Inflammatory macrophage treated with lipopolysaccharide for 4 hours (primary cell): ENCODE measurements around the gene EPHA1.

ENCODE experiments used
- DNase-seq: peaks from one replicate; pipeline ENCODE4 v3.0.0-alpha.2; 2020

Gene EPHA1

DNA sequence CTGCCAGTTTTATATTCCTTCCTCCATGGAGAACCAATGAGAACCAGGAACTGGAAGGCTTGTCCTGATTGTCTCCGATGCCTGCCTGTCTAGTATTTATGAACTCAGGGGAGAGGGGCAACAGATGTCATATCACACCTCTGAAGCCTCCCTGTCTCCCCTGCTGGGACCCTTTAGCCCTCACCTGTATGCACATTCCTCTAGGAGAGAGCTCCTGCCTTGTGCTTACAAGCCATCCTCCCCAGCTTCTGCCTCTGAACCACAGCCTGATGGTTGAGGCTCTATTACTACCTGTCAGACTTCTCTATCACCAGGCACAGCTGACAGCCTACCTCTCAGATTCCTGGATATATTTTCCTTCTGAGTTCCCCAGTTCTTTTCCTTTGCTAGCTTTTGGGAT is 40.3 kb downstream of the EPHA1 start:
- no peak for DNase-seq

- no peak for DNase-seq
These were observed 40.7 kb downstream of the EPHA1 start for GRCh38 chr7:143367972-143368371.

GRCh38 chr7:143363016-143363937 is 45.4 kb downstream of the EPHA1 start:
- DNase-seq: no peak

GRCh38 chr7:143362131-143363015 is 46.3 kb downstream of the EPHA1 start, which contains the start of gene FAM131B:
Gene FAM131B (minus strand): TSS chr7:143362713. CDS start chr7:143362603, 110 bp downstream.
- no peak for DNase-seq

DNA sequence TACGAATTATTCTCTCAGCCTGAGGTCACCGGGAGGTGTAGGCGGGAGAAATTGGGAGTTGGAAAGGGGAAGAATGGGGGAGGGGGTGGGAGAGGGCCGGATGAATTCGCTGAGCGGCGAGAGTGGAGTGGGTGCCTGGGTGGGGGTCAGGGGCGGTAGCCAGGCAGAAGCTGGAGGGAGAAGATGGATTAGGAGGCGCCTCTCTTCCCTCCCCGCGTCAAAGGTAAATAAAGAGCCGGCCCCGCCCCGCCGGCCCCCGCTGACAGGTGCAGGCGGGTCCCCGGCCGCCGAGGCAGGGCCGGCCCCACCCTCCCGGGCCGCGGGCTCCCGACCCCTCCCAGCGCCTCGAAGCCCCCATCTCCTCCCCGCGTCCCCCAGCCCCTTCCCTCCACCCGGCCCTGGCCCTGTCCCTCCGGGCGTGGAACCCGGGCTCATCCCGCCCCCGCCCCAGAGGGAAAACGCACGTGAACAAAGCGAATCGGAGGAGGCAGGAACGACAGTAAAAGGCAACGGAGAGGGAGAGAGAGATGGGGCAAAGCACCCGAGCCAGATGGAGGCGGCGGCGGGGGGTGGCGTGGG is 47.0 kb downstream of the EPHA1 start:
- DNase-seq: no peak

DNA sequence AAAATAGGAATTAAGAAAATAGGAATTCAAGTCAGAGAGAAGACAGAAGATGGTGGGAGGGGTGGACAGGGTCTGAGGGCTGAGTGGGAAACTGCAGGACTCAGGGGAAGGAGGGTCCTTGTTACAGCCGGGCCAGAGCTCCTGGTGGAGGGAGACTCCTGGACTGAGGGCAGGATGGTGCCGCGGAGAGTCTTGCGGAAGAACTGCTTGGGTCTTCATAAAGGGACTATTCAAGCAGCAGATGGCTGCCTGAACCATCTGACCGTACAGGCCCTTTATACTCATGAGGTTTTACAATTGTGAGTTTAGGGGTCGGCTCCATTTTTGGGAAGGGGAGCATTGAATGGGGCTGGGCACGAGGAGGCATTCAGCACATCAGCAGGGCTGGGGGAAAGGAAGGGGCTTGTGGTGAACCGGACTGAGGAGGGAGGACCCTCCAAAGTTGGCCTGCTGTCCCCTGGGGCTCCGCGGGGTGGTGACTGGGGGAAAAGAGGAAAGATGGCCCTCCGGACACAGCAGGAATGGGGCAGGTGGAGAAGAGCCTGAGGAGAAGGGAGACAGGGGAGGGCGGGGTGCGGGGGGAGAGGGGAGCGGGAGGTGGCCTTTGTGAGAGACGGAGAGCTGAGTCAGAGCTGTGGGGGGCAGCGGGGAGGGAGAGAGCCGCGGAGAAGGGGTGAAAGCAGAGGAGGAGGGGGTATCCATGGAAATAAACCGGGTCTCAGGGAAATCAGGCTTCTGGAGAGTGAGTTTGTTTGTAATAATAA is 47.7 kb downstream of the EPHA1 start:
- no peak for DNase-seq

DNA sequence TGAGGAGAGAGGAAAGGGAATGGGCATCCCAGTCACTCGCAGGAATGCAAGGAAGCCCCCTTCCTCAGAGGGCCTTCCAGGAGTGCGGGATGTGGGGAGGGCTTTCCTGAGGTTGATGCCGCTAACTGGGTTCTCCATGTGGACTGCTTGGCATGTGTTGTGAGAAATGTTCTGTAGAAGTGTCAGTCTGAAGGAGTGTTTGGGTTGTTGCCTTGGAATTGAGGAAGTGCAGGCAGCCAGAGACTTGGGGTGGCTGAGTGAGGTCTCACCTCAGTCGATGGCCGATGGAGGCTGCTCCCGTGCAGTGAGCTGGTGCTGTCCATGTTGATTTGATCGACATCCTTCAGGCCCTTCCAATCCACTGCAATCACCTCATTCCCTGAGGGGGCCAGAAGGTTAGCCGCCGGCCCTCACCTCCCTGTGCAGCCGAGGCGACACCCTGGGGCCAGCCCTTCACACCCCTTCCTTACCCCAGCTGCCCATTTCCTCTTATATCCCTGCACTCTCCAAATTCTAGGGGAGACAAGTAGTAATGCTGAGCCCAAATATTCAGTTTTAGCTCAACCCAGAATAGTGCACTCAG is 48.8 kb downstream of the EPHA1 start:
- no peak for DNase-seq

GRCh38 chr7:143358626-143359025 is 50.0 kb downstream of the EPHA1 start:
- no peak for DNase-seq

DNA sequence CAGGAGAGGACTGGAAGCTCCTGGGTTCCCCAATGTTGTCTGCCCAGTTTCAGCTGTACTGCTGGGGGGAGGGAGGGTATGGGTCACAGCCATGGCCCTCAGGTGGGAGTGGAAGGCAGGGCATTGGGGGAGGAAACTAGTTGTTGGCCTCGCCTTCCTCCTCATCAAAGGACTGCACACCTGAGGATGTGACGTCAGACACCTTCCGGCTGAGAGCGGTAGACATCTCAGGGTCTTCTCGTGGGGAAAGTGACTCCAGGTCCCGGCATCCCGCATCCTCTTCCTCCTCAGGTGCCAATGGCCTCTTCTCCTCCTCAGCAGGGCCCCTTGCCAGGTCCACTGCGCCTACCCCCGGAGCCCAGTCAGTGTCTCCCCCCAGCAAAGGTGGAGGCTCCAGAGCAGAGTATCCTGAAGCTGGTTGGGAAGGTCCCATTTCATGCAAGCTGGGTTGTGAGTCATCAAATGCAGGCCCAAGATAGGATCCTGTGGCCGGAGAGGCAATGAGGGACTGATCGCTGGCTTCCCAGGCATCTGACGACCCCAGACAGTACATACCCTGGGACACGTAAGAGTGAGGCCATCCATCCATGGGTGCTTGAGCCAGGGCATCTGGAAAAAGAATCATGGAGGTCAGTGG is 52.1 kb downstream of the EPHA1 start:
- no peak for DNase-seq

DNA sequence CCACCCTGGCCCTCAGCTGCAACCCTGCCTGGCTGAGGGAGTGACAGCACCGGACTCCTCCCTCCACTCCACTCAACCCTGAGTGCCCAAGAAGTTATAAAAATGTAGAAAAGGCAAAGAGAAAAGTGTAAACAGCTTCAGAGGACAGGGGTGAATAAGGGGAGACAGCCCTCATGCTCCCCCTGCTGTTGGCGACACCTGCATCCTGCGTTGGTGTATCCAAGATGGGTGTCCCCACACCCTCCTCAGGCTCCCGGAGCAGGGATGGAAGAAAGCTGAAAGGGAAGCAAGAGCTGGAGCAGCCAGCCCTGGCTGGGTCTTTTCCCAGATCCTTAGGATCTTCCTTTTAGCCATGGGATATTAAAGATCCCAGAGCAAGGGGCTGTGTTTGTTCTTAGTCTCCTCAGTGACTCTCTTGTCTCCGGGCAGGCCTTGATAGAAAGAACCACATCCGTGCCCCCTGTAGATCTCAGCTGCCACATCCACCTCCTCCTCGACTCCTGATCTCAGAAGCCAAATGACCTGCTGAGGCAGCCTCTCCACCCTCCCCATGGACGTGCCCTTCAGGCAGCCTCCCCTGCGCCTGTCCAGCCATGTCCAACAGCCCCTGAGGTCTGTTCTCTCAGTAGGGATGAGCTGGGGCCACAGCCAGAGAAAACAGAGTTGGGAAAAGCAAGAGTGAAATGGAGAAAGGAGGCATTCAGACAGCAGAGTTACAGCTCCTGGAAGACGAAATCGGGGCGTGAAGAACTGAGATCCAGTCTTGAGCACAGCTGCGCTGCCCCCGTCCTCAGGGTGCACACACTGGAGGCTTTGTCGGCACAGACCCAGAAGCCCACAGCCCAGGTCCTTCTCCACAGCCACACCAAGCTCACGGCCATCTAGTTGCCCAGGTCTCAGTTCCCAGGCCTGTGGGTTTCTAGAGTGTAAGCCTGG is 52.9 kb downstream of the EPHA1 start:
- DNase-seq: no peak

GRCh38 chr7:143354965-143355364 is 53.7 kb downstream of the EPHA1 start:
- DNase-seq: no peak

DNA sequence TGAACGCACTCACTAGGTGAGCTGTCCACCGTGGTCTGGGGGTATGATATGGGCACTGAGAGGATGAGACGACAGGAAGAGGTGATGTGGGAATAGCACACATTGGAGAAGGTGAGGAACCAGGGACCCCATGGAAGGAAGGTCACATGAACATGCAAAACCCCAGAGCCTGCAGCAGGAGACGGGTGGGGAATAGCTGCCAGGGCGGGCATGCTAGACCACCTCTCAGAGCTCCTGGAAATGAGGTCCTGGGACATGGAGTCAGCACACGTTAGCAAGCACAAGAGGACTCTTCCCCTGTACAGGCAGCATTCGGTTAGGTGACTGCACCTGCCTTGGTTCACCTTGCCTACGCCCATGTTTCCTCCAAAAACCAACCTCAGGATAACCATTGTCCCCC is 54.3 kb downstream of the EPHA1 start:
- DNase-seq: no peak

DNA sequence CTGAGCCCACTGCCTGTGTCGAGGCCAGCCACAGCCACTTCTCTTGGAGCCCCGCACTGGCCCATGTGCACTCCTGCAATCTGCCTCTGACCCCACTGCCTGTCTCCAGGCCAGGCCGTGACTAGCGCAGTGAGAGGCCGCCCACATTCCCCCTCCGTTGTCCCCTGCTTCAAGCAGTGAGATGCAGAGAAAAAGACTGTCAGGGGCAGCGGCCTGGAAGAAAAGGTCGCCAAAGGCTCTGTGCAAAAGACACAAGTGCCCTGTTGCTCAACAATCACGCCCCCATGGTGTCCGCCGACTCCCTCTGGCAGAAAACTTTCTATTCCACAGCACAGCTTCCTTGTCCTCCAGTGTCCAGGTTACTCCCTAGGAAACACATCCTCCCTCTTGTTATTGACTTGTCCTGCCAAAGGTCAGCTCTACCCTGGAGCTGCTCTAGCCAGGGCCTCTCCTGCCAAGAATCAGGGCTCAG is 56.1 kb downstream of the EPHA1 start:
- no peak for DNase-seq

- no peak for DNase-seq
These were observed 57.1 kb downstream of the EPHA1 start for GRCh38 chr7:143351574-143351973.

DNA sequence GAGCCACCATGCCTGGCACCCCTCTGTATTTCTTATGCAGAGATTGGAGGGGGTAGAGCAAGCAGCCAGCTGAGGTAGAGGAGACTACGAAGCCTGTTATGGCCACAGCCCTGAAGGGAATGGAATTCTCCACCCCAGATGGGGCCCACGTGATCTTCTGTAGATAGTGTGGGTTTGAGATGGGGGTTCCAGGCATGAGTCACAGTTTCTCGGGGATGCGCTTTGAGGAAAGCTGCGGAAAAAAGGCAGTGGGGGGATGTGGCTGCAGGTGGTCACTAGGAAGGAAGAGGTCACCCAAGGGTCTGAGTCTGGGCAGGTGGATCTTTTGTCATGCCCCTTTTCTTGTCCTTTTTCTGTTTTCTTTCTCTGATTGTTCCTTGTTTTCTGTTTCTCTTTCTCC is 57.6 kb downstream of the EPHA1 start:
- DNase-seq: no peak

DNA sequence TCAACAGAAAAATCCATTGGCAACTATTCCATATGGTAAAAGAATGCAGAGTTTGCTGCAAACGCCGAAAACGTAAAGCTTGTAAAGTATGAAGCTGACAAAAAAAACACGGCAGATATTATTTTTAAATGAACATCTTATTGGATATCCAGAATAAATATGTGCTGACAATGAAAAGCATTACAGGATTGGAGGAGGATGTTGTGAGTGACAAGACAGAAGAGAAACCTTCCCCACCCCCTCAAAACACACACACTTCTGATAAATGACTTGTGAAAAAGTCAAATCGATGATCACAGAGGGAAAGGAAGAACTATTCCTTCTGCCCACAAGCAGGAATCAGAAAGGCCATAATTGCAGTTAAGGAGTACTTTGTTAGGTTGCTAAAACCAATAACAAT is 60.7 kb downstream of the EPHA1 start:
- DNase-seq: no peak

DNA sequence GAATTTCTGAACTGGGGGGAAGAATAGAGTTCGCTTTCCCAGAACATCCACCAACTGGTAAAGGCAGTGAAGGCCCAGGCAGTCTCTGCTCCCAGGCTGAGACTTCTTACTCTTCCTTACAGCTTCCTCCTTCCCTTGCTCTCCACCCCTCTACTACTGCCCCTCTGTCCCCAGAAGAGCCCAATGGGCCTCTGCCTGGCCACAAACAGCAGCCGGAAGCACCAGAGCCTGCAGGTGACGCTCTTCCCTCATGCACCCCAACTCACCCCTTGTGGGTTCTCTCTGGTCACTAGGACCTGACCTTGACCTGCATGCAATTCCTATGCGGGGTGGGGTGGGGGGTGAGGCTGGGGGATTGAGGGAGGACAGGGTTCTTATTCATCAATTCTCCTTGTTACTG is 62.6 kb downstream of the EPHA1 start:
- no peak for DNase-seq

GRCh38 chr7:143345428-143345900 is 63.2 kb downstream of the EPHA1 start:
- DNase-seq: peak; percentile 49

DNA sequence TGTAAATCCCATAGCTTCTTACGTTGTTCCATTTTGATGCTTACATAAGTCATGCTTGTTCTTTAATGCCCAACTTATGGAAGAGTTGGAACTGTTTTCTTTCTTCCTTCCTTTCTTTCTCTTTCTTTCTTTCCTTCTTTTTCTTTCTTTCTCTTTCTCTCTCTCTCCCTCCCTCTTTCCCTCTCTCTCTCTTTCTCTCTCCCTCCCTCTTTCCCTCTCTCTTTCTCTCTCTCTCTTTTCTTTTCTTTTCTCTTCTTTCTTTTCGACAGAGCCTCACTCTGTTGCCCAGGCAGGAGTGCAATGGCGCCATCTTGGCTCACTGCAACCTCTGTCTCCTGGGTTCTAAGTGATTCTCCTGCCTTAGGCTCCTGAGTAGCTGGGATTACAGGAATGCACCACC is 65.1 kb downstream of the EPHA1 start:
- DNase-seq: no peak

DNA sequence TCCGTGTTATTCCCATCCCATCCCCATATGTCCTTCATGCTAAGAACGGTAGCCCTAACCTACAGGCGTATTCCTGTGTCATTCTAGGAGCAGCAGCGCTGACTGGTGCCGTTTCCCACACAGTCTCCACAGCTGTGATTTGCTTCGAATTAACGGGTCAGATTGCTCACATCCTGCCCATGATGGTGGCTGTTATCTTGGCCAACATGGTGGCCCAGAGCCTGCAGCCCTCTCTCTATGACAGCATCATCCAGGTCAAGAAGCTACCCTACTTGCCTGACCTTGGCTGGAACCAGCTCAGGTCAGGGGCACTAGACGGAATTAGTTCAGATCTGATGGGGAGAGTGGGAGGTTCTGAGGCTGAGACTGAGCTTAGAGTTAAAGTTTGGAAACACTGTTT is 66.8 kb downstream of the EPHA1 start:
- DNase-seq: no peak
